Lower leg skin (tissue), 4 donors: Measurements from ENCODE around the gene PRR20G. TPM values are rescaled to one million over a fixed set of nuclear protein-coding genes. Genes with fewer than 3 reads are reported as not detected.

ENCODE experiments used
- DNase-seq, 2 donors: peaks; one replicate each; pipeline ENCODE4 v3.0.0-alpha.2; 2019; ENCODE audit warnings: low spot score in 2 of 2
- H3K4me3 ChIP-seq: fragments of 200-600 bp; sonication (generic); 2 replicates; pipeline ENCODE4 v1.5.1; 2017; ENCODE audit warnings: mild to moderate bottlenecking, low read depth; ENCODE audit not compliant: poor library complexity, severe bottlenecking
- POLR2A ChIP-seq, 2 donors: fragments of 450-650 bp; IDR thresholded peaks; one replicate each; pipeline ENCODE4 v1.6.1; 2016 to 2017; ENCODE audit warnings: antibody characterized with exemption in 2 of 2, mild to moderate bottlenecking in 1 of 2, moderate library complexity in 1 of 2
- WGBS, 2 donors: methylation state at CpG; one replicate each; pipeline ENCODE4 v1.1.5; 2018; 5-methylcytosine and 5-hydroxymethylcytosine counted together
- intact Hi-C: fragments of 100-400 bp; cut with DNase I; formaldehyde crosslinking; loops from one replicate; pipeline ENCODE4 v1.15.0; 2023; ENCODE audit warnings: low total_unique reads
- total RNA-seq, 4 donors: library from RNA; depleted of rRNA; stranded (reverse); fragments of >200 nt; gene quantifications; one replicate each; pipeline ENCODE4 v1.1.0, GENCODE V29; 2016
- TF ChIP-seq, protein P1 (sequence below), 3 donors: fragments of 450-650 bp; IDR thresholded peaks; one replicate each; pipeline ENCODE4 v1.5.1; 2016; ENCODE audit warnings: antibody characterized with exemption in 3 of 3, mild to moderate bottlenecking in 3 of 3, moderate library complexity in 2 of 3

PRR20G gene
- total RNA-seq, 4 donors from 2014 or later = not detected

GRCh38 chr3:127288343-127288742 lies 497 bp upstream of the PRR20G start:
- H3K4me3 ChIP-seq = no peak overlapping the region
- 88 to 95% methylated on average over 17 of the region's 17 CpGs for WGBS, 2 donors
- no peak for DNase-seq
- intact Hi-C loops = no loop called here
- TF ChIP-seq POLR2A (IDR thresholded peaks at IDR 0.05) = no peak
- TF ChIP-seq, protein P1, sequence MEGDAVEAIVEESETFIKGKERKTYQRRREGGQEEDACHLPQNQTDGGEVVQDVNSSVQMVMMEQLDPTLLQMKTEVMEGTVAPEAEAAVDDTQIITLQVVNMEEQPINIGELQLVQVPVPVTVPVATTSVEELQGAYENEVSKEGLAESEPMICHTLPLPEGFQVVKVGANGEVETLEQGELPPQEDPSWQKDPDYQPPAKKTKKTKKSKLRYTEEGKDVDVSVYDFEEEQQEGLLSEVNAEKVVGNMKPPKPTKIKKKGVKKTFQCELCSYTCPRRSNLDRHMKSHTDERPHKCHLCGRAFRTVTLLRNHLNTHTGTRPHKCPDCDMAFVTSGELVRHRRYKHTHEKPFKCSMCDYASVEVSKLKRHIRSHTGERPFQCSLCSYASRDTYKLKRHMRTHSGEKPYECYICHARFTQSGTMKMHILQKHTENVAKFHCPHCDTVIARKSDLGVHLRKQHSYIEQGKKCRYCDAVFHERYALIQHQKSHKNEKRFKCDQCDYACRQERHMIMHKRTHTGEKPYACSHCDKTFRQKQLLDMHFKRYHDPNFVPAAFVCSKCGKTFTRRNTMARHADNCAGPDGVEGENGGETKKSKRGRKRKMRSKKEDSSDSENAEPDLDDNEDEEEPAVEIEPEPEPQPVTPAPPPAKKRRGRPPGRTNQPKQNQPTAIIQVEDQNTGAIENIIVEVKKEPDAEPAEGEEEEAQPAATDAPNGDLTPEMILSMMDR (IDR thresholded peaks at IDR 0.05) = no peak

DNA sequence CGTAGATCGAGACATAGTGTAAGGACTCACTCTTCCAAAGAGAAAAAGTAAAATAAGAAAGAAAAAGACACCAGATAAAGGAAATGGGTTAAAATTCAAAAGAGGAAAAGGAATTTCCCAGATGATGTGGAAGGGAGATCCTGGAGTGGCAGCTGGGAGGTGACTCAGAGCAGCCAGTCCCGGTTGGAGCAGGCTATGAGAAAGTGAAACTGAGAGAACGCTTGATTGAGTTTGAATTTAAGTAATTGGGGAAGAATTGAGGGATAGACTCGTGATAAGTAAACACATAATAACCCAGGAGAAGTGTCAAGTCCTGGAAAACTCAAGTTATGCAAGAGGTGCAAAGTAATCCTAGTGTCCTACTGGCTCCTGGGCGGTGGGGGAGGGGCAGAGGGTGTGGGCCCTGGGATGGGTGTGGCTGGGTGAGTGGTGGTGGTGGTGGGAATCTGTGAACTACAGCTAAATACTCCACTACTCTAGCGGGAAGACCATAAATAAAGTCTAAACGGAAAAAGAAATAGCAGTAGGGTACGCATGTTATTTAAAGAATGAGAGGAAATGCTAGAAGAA lies 1.2 kb downstream of the PRR20G start:
- no peak for DNase-seq
- no peak overlapping the region for H3K4me3 ChIP-seq
- TF ChIP-seq, protein P1 (IDR thresholded peaks at IDR 0.05) = no peak
- TF ChIP-seq POLR2A (IDR thresholded peaks at IDR 0.05) = no peak
- WGBS, 2 donors = 57 to 59% methylated on average over 9 of the region's 9 CpGs
- intact Hi-C loops = no loop called here

DNA sequence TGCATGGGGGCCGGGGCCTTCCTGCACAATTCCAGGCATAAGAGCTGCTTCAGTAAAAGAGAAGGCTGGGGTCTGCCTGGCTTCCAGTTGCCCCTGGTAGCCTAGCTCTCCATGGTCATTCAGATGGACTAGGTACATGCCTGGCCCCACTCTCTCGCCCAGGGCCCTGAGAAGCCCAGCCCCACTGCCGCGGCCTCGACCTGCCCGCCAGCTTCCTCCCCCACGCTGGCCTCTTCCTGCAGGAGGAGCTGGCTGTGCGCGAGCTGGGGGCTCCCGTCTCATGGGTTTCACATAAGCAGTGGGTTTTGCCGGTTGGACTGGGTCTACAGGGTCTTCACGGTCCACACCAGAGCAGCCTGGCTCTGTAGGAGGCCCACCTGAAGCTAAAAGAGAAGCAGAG lies 3.6 kb downstream of the PRR20G start:
- no peak for DNase-seq
- no peak for TF ChIP-seq POLR2A (IDR thresholded peaks at IDR 0.05)
- TF ChIP-seq, protein P1 (IDR thresholded peaks at IDR 0.05) = no peak
- WGBS, 2 donors = 91 to 94% methylated on average over 12 of the region's 12 CpGs
- no peak overlapping the region for H3K4me3 ChIP-seq
- intact Hi-C loops = no loop called here

DNA sequence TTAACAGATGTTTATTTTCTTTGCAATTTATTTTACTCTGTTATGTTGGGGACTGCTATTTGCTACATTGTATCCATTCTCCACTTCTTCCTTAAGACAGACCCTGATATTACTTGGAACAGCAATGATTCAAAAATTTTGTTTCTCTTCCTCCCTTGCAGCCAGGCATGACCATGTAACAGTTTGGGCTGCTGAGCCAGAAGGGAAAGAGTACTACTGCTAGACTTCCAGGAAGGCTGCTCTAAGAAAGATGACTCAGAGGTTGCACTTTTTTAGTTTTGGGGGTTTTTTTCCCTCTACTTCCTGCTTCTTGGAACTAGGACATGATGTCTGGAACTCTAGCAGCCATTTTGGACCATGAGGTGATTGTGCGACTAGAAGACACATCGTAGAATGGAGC lies 10.3 kb downstream of the PRR20G start:
- intact Hi-C loops = no loop called here
- H3K4me3 ChIP-seq = no peak overlapping the region
- TF ChIP-seq, protein P1 (IDR thresholded peaks at IDR 0.05) = no peak
- TF ChIP-seq POLR2A (IDR thresholded peaks at IDR 0.05) = no peak
- no peak for DNase-seq
- WGBS, 2 donors = 95 to 96% methylated on average over 2 of the region's 2 CpGs

- no peak overlapping the region for H3K4me3 ChIP-seq
- no peak for DNase-seq
- intact Hi-C loops = no loop called here
- TF ChIP-seq, protein P1 (IDR thresholded peaks at IDR 0.05) = no peak
- no peak for TF ChIP-seq POLR2A (IDR thresholded peaks at IDR 0.05)
These were observed 10.9 kb downstream of the PRR20G start for GRCh38 chr3:127276995-127277394.

DNA sequence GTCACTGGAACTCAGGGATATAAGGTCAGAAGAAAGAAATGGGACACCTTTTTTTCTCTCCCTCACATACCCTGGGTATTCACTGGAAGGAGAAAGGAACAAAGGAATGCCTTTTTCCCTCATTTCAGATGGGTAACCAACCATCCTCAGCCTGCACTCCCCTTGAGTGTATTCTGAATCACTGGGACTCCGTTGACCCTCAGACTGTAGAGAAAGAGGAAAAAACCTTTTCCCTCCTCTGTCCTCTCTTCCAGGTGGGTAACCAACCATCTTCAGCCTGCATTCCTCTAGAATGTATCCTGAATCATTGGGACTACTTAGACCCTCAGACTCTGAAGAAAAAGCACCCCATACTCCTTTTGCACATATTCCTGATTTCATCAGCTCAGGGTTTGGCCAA lies 11.4 kb downstream of the PRR20G start:
- no peak for DNase-seq
- no peak overlapping the region for H3K4me3 ChIP-seq
- WGBS, 2 donors = 73 to 85% methylated on average over 1 of the region's 1 CpG
- TF ChIP-seq, protein P1 (IDR thresholded peaks at IDR 0.05) = no peak
- no peak for TF ChIP-seq POLR2A (IDR thresholded peaks at IDR 0.05)
- intact Hi-C loops = no loop called here
